H9 (cell line): ENCODE data around the gene OPN1SW. TPM values are rescaled to one million over a fixed set of nuclear protein-coding genes. Genes with fewer than 3 reads are reported as not detected.

Source experiments
- DNase-seq: peaks from one replicate; pipeline ENCODE4 v3.0.0-alpha.2; 2017
- H2AFZ ChIP-seq: one replicate; pipeline ENCODE4 v1.6.1; 2013; ENCODE audit warnings: mild to moderate bottlenecking, low read length, control low read depth, moderate library complexity
- H2AK5ac ChIP-seq: 2 replicates; pipeline ENCODE4 v1.6.1; 2013; ENCODE audit warnings: low read length, control low read depth, mixed read lengths; ENCODE audit not compliant: insufficient read length
- H2BK120ac ChIP-seq: one replicate; pipeline ENCODE4 v1.6.1; 2013; ENCODE audit warnings: low read depth, mild to moderate bottlenecking, low read length, control low read depth, inconsistent platforms; ENCODE audit not compliant: poor library complexity, severe bottlenecking
- H2BK12ac ChIP-seq: 2 replicates; pipeline ENCODE4 v1.6.1; 2013; ENCODE audit warnings: low read length, control low read depth, mixed read lengths, low read depth; ENCODE audit not compliant: insufficient read length
- H2BK15ac ChIP-seq: 2 replicates; pipeline ENCODE4 v1.6.1; 2013; ENCODE audit warnings: low read depth, low read length, control low read depth
- H2BK20ac ChIP-seq: one replicate; pipeline ENCODE4 v1.6.1; 2013; ENCODE audit warnings: low read depth, mild to moderate bottlenecking, low read length, control low read depth, inconsistent platforms; ENCODE audit not compliant: poor library complexity, severe bottlenecking
- H2BK5ac ChIP-seq: 2 replicates; pipeline ENCODE4 v1.6.1; 2013; ENCODE audit warnings: low read length, control low read depth, mixed read lengths; ENCODE audit not compliant: insufficient read length
- H3K14ac ChIP-seq: 2 replicates; pipeline ENCODE4 v1.6.1; 2013; ENCODE audit warnings: low read length, control low read depth; ENCODE audit not compliant: insufficient read depth
- H3K18ac ChIP-seq: 2 replicates; pipeline ENCODE4 v1.6.1; 2013; ENCODE audit warnings: low read depth, mild to moderate bottlenecking, mixed read lengths, low read length, control low read depth; ENCODE audit not compliant: insufficient read length
- H3K23ac ChIP-seq: 2 replicates; pipeline ENCODE4 v1.6.1; 2013; ENCODE audit warnings: low read length, control low read depth, mixed read lengths, low read depth; ENCODE audit not compliant: insufficient read length
- H3K23me2 ChIP-seq: 2 replicates; pipeline ENCODE4 v1.6.1; 2013; ENCODE audit warnings: low read depth, mild to moderate bottlenecking, mixed read lengths, low read length, control low read depth; ENCODE audit not compliant: insufficient read length, poor library complexity, severe bottlenecking
- H3K27ac ChIP-seq: 2 replicates; pipeline ENCODE4 v1.5.1; 2013; ENCODE audit warnings: low read length, control low read depth, mixed read lengths, low read depth; ENCODE audit not compliant: insufficient read length
- H3K27me3 ChIP-seq: 2 replicates; pipeline ENCODE4 v1.6.1; 2013; ENCODE audit warnings: low read length, control low read depth, inconsistent platforms; ENCODE audit not compliant: insufficient read depth
- H3K4ac ChIP-seq: 2 replicates; pipeline ENCODE4 v1.6.1; 2013; ENCODE audit warnings: low read depth, mild to moderate bottlenecking, control low read depth, inconsistent platforms, low read length, moderate library complexity
- H3K4me1 ChIP-seq: 2 replicates; pipeline ENCODE4 v1.6.1; 2013; ENCODE audit warnings: low read length, control low read depth, inconsistent platforms; ENCODE audit not compliant: insufficient read depth
- H3K4me2 ChIP-seq: 2 replicates; pipeline ENCODE4 v1.6.1; 2013; ENCODE audit warnings: low read length, control low read depth, mixed read lengths; ENCODE audit not compliant: insufficient read length, insufficient read depth
- H3K56ac ChIP-seq: 2 replicates; pipeline ENCODE4 v1.6.1; 2013; ENCODE audit warnings: low read depth, mild to moderate bottlenecking, mixed read lengths, low read length, control low read depth; ENCODE audit not compliant: insufficient read length
- H3K79me1 ChIP-seq: 2 replicates; pipeline ENCODE4 v1.6.1; 2013; ENCODE audit warnings: low read depth, mild to moderate bottlenecking, moderate library complexity, low read length, control low read depth, inconsistent platforms; ENCODE audit not compliant: insufficient read depth, poor library complexity, severe bottlenecking
- H3K79me2 ChIP-seq: 2 replicates; pipeline ENCODE4 v1.6.1; 2013; ENCODE audit warnings: low read length, control low read depth, inconsistent platforms; ENCODE audit not compliant: insufficient read depth
- H3K9ac ChIP-seq: 2 replicates; pipeline ENCODE4 v1.6.1; 2013; ENCODE audit warnings: low read length, control low read depth, mixed read lengths; ENCODE audit not compliant: insufficient read length; ENCODE audit errors: extremely low read depth
- H3K9me3 ChIP-seq: one replicate; pipeline ENCODE4 v1.6.1; 2013; ENCODE audit warnings: low read depth, low read length, inconsistent platforms; ENCODE audit not compliant: control insufficient read depth
- H3T11ph ChIP-seq: one replicate; pipeline ENCODE4 v1.6.1; 2013; ENCODE audit warnings: mild to moderate bottlenecking, low read length, control low read depth, inconsistent platforms
- H4K20me1 ChIP-seq: one replicate; pipeline ENCODE4 v1.6.1; 2013; ENCODE audit not compliant: control insufficient read depth, insufficient read length, insufficient read depth
- H4K5ac ChIP-seq: 2 replicates; pipeline ENCODE4 v1.6.1; 2013; ENCODE audit warnings: low read depth, mild to moderate bottlenecking, mixed read lengths, low read length, control low read depth; ENCODE audit not compliant: insufficient read length
- H4K8ac ChIP-seq: replicated peaks from 2 replicates; pipeline ENCODE4 v1.6.1; 2013; ENCODE audit warnings: low read length, control low read depth, mixed read lengths, low read depth; ENCODE audit not compliant: insufficient read length
- H4K91ac ChIP-seq: 2 replicates; pipeline ENCODE4 v1.6.1; 2013; ENCODE audit warnings: low read depth, mild to moderate bottlenecking, moderate library complexity, mixed read lengths, low read length, control low read depth; ENCODE audit not compliant: insufficient read length
- H3K27ac Mint-ChIP-seq, 3 experiments: 2 replicates in 2 of 3; 3 replicates in 1 of 3; pipeline ENCODE4 v1.8.0; 2020 to 2021; ENCODE audit warnings: mixed read lengths in 3 of 3, mild to moderate bottlenecking in 1 of 3, moderate library complexity in 1 of 3
- H3K27me3 Mint-ChIP-seq: 2 replicates; pipeline ENCODE4 v1.8.0; 2021; ENCODE audit warnings: low read depth, mild to moderate bottlenecking, moderate library complexity, mixed read lengths
- H3K36me3 Mint-ChIP-seq, 3 experiments: 2 replicates in 2 of 3; 3 replicates in 1 of 3; pipeline ENCODE4 v1.8.0; 2020 to 2021; ENCODE audit warnings: low read depth in 3 of 3, mixed read lengths in 3 of 3; ENCODE audit not compliant: insufficient read depth in 1 of 3
- H3K4me1 Mint-ChIP-seq, 2 experiments: 2 replicates each; pipeline ENCODE4 v1.8.0; 2020; ENCODE audit warnings: mixed read lengths in 2 of 2
- H3K4me3 Mint-ChIP-seq, 2 experiments: 2 replicates in 1 of 2; 3 replicates in 1 of 2; pipeline ENCODE4 v1.8.0; 2020 to 2021; ENCODE audit warnings: mild to moderate bottlenecking in 2 of 2, mixed read lengths in 2 of 2, moderate library complexity in 1 of 2
- H3K9me3 Mint-ChIP-seq, 2 experiments: 2 replicates in 1 of 2; 3 replicates in 1 of 2; pipeline ENCODE4 v1.8.0; 2020; ENCODE audit warnings: mild to moderate bottlenecking in 2 of 2, mixed read lengths in 2 of 2, moderate library complexity in 1 of 2
- CTCF ChIP-seq: fragments of 200-600 bp; sonication (generic); conservative IDR thresholded peaks from 3 replicates; pipeline ENCODE4 v1.8.0; 2021; ENCODE audit warnings: antibody characterized with exemption, mild to moderate bottlenecking
- total RNA-seq: library from RNA; stranded (reverse); gene quantifications from 2 replicates; pipeline ENCODE4 v1.2.1, GENCODE V29; 2021

Gene OPN1SW
- total RNA-seq, 1 experiment from 2014 or later: not detected

DNA sequence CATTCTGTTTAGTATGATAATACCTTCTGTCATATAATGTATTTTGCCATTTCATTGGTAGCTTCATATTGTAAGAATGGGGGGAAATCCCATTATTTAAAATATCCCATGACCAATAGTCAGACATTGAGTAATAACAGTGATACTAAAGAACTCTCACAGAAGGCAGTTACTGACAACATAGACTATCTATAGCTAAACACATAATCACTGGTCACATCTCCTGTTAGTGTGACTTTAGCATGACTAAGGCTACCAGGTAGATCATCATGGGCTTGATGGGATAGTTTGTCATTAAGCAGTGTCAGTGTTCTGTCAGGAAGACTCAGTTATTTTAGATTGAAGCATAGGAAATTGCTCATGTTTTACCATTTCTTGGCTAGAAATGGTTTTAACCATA is 16.4 kb downstream of the OPN1SW start:
- H3K4me3 Mint-ChIP-seq: no peak overlapping the region
- no peaks in the 10 kb centered on the region for H3K4me1 ChIP-seq
- H2BK5ac ChIP-seq: no peak overlapping the region
- no peak overlapping the region for H2BK15ac ChIP-seq
- no peak overlapping the region for H2BK120ac ChIP-seq
- no peak overlapping the region for H3K56ac ChIP-seq
- H3K79me2 ChIP-seq: no peaks in the 10 kb centered on the region
- H4K91ac ChIP-seq: no peak overlapping the region
- H2BK12ac ChIP-seq: no peak overlapping the region
- H3K9me3 ChIP-seq: no peaks in the 10 kb centered on the region
- no peaks in the 10 kb centered on the region for H3K23me2 ChIP-seq
- no peak overlapping the region for H4K8ac ChIP-seq
- no peak overlapping the region for H3K14ac ChIP-seq
- no peak overlapping the region for H3K27ac ChIP-seq
- H2AK5ac ChIP-seq: no peak overlapping the region
- H3K9me3 Mint-ChIP-seq: no peaks in the 10 kb centered on the region
- DNase-seq: no peak
- no peak overlapping the region for H3K23ac ChIP-seq
- H3K79me1 ChIP-seq: no peaks in the 10 kb centered on the region
- H3K27ac Mint-ChIP-seq: no peak overlapping the region
- no peak overlapping the region for H3K4ac ChIP-seq
- H3K27me3 ChIP-seq: no peaks in the 10 kb centered on the region
- no peak for TF ChIP-seq CTCF
- no peak overlapping the region for H3T11ph ChIP-seq
- no peaks in the 10 kb centered on the region for H4K20me1 ChIP-seq
- H3K36me3 Mint-ChIP-seq: peaks cover 23 to 81% (median 72%) of the 10 kb centered on the region in 3 experiments; a peak in 6 of 7 replicates
- no peak overlapping the region for H4K5ac ChIP-seq
- H3K4me1 Mint-ChIP-seq: no peaks in the 10 kb centered on the region
- no peak overlapping the region for H3K18ac ChIP-seq
- H3K9ac ChIP-seq: no peak overlapping the region
- H3K27me3 Mint-ChIP-seq: no peaks in the 10 kb centered on the region
- H3K4me2 ChIP-seq: no peak overlapping the region
- no peak overlapping the region for H2BK20ac ChIP-seq
- no peak overlapping the region for H2AFZ ChIP-seq
